K562 (cell line): Measurements from ENCODE around the gene HSD11B1. TPM values are rescaled to one million over a fixed set of nuclear protein-coding genes. Genes with fewer than 3 reads are reported as not detected.

Experiments used
- CTCF ChIP-seq, 3 experiments: IDR thresholded peaks in 2 of 3; conservative IDR thresholded peaks in 1 of 3; 2 replicates each; pipeline ENCODE4 v1.5.1; 2011 to 2012; ENCODE audit warnings: low read length in 3 of 3, mild to moderate bottlenecking in 3 of 3, control low read depth in 2 of 3, improper control_type of control experiment in 1 of 3, inconsistent platforms in 1 of 3, low read depth in 1 of 3, mixed read lengths in 1 of 3, moderate library complexity in 1 of 3; ENCODE audit not compliant: insufficient read depth in 2 of 3
- E2F1 ChIP-seq: sonication (generic); formaldehyde crosslinking; IDR thresholded peaks from 2 replicates; pipeline ENCODE4 v1.8.1; 2023; ENCODE audit warnings: mild to moderate bottlenecking, missing genetic modification reagents, moderate library complexity
- FIP1L1 ChIP-seq: fragments of 200-400 bp; formaldehyde crosslinking; IDR thresholded peaks from 2 replicates; pipeline ENCODE4 v1.6.1; 2018; ENCODE audit warnings: mild to moderate bottlenecking, low read depth, low read length; ENCODE audit not compliant: poor library complexity, severe bottlenecking
- JUND ChIP-seq, 2 experiments: IDR thresholded peaks; 2 replicates in 1 of 2; 3 replicates in 1 of 2; pipeline ENCODE4 v1.6.1; 2011; ENCODE audit warnings: borderline replicate concordance in 2 of 2, low read depth in 2 of 2, low read length in 2 of 2, improper control_type of control experiment in 1 of 2, missing biosample characterization in 1 of 2, missing genetic modification characterization in 1 of 2, missing genetic modification reagents in 1 of 2
- KLF10 ChIP-seq: fragments of 250-450 bp; sonication (Bioruptor Pico); IDR thresholded peaks from 2 replicates; pipeline ENCODE4 v1.6.1; 2021; ENCODE audit warnings: matching md5 sums
- MGA ChIP-seq: fragments of 450-650 bp; IDR thresholded peaks from 2 replicates; pipeline ENCODE4 v1.6.1; 2016; ENCODE audit warnings: mild to moderate bottlenecking, moderate library complexity
- NELFE ChIP-seq: IDR thresholded peaks from 2 replicates; pipeline ENCODE4 v1.6.1; 2011; ENCODE audit warnings: mild to moderate bottlenecking; ENCODE audit not compliant: insufficient read depth, insufficient read length
- PHF21A ChIP-seq: fragments of 450-650 bp; IDR thresholded peaks from 2 replicates; pipeline ENCODE4 v1.6.1; 2017; ENCODE audit warnings: low read depth, borderline replicate concordance
- SIN3A ChIP-seq, 2 experiments: fragments of 150-350 bp in 1 of 2; IDR thresholded peaks; 2 replicates each; pipeline ENCODE4 v1.6.1; 2011 to 2016; ENCODE audit warnings: borderline replicate concordance in 2 of 2, low read depth in 2 of 2, low read length in 2 of 2, mild to moderate bottlenecking in 2 of 2, moderate library complexity in 2 of 2; ENCODE audit not compliant: control insufficient read depth in 1 of 2
- U2AF2 ChIP-seq: fragments of 200-400 bp; formaldehyde crosslinking; optimal IDR thresholded peaks from 2 replicates; pipeline ENCODE3; 2017; ENCODE audit warnings: low read depth, mild to moderate bottlenecking, low read length
- ZNF583 ChIP-seq: fragments of 250-450 bp; sonication (Bioruptor Pico); IDR thresholded peaks from 2 replicates; pipeline ENCODE4 v1.4.0; 2020
- ZNF707 ChIP-seq: fragments of 250-450 bp; sonication (Bioruptor Pico); conservative IDR thresholded peaks from 2 replicates; pipeline ENCODE4 v1.8.0; 2022; ENCODE audit warnings: inconsistent platforms, mild to moderate bottlenecking, moderate library complexity
- polyA plus RNA-seq, 8 experiments: library from polyadenylated mRNA; depleted of rRNA in 4 of 8; stranded (reverse) in 5 of 8; unstranded in 3 of 8; fragments of >200 nt; fragmentation: Nextera tagmentation in 2 of 8; fragmentation: Illumina TruSeq in 1 of 8; extraction: Ambion mirVana in 2 of 8; extraction: Trizol in 1 of 8; gene quantifications; 2 replicates each; pipeline versions ENCODE4 v1.2.1 to v1.2.3, GENCODE V29; 2011 to 2014; ENCODE audit warnings: inconsistent platforms in 1 of 8, missing spikeins in 1 of 8
- total RNA-seq, 7 experiments: library from RNA; depleted of rRNA in 6 of 7; stranded (reverse); fragments of >200 nt in 6 of 7; fragmentation: Illumina TruSeq in 2 of 7; extraction: Trizol in 2 of 7; gene quantifications; 2 replicates each; pipeline versions ENCODE4 v1.2.1 to v1.2.3, GENCODE V29; 2011 to 2021; ENCODE audit warnings: low replicate concordance in 1 of 7

HSD11B1 gene
- total and polyA plus RNA-seq, 9 of the 15 experiments (the other 6 are each of a cell fraction or from before 2014, with no cell fraction given): 0.04 to 0.16 TPM; not detected in 7

- TF ChIP-seq MGA: peak; percentile 55
- no peak for TF ChIP-seq PHF21A
- TF ChIP-seq JUND (IDR thresholded peaks at IDR 0.05; ENCODE audit: borderline replicate concordance, low read depth, low read length): peak; percentile 41; the same call in 1 of the 2 replicates
- 0 out of 3 replicates have a peak, but pooled peaks have one; percentile 65 for TF ChIP-seq JUND (tag; IDR thresholded peaks at IDR 0.05; ENCODE audit: borderline replicate concordance, low read depth, low read length)
- no peak for TF ChIP-seq E2F1 (CRISPR knock-in tag)
- no peak for TF ChIP-seq U2AF2
- TF ChIP-seq ZNF707 (CRISPR knock-in tag): no peak
- no peak for TF ChIP-seq FIP1L1
- no peak for TF ChIP-seq KLF10 (CRISPR knock-in tag)
- TF ChIP-seq CTCF (IDR thresholded peaks at IDR 0.05 in 2 of 3, conservative IDR thresholded peaks at IDR 0.05 in 1 of 3; ENCODE audit: insufficient read depth in 2 of 3, low read depth in 1 of 3, low read length in 3 of 3): peak in 1 of 3 experiments; percentile 55; a peak in 2 of 6 replicates
- no peak for TF ChIP-seq NELFE
- TF ChIP-seq SIN3A (IDR thresholded peaks at IDR 0.05; ENCODE audit: borderline replicate concordance in 2 of 2, control insufficient read depth in 1 of 2, low read depth in 2 of 2, low read length in 2 of 2): no peak
- no peak for TF ChIP-seq ZNF583
Measured at GRCh38 chr1:209667708-209668107, 36.9 kb upstream of the HSD11B1 start (continued).
